HCT116 (cell line): Measurements from ENCODE around the gene ASAP2. TPM values are rescaled to one million over a fixed set of nuclear protein-coding genes. Genes with fewer than 3 reads are reported as not detected.

Source experiments
- ATAC-seq: fragments of 200-7000 bp; cut with Tn5 transposase; 2 replicates; pipeline ENCODE4 v1.9.1; 2020; ENCODE audit warnings: mild to moderate bottlenecking, moderate library complexity
- BruUV-seq: library from RNA; stranded (reverse); fragments of 400-500 nt; replicated peaks from 2 replicates; lab custom pipeline; 2021; lab: Mats Ljungman, UMichigan
- CTCF ChIA-PET: fragments of 300-600 bp; sonication (Branson Sonifier 250); formaldehyde crosslinking; loops from one replicate; lab custom pipeline; 2021; ENCODE audit warnings: antibody characterized with exemption; lab: Charles Lee
- POLR2A ChIA-PET: fragments of 300-600, 350-600 bp; sonication (Branson Sonifier 250); formaldehyde crosslinking; loops from one replicate; lab custom pipeline; 2021; ENCODE audit warnings: antibody characterized with exemption; lab: Charles Lee
- RAD21 ChIA-PET, 2 experiments: fragments of 300-600 bp; sonication (Branson Sonifier 250); formaldehyde crosslinking; loops; one replicate each; lab custom pipeline; 2023; ENCODE audit warnings: low total read pairs in 2 of 2; ENCODE audit not compliant: uncharacterized antibody in 2 of 2, unreplicated experiment in 2 of 2, low non-redundant PET in 1 of 2; lab: Charles Lee
- DNase-seq: peaks from one replicate; pipeline ENCODE4 v3.0.0-alpha.2; 2010; ENCODE audit warnings: low read depth, low spot score
- H2AFZ ChIP-seq: fragments of 200-600 bp; shearing (Covaris generic), sonication (generic); 2 replicates; pipeline ENCODE4 v1.6.1; 2017; ENCODE audit warnings: low read depth, mixed run types, mixed read lengths, antibody characterized with exemption, low read length; ENCODE audit not compliant: poor library complexity, severe bottlenecking
- H3K27ac ChIP-seq: 2 replicates; pipeline ENCODE4 v1.5.1; 2012; ENCODE audit warnings: low read depth, low read length
- H3K27me3 ChIP-seq: fragments of 200-600 bp; sonication (generic); 2 replicates; pipeline ENCODE4 v1.6.1; 2016; ENCODE audit warnings: mixed run types, low read length, mixed read lengths; ENCODE audit not compliant: insufficient read depth
- H3K36me3 ChIP-seq, 2 experiments: fragments of 200-500 bp in 1 of 2; fragments of 200-600 bp in 1 of 2; sonication (Bioruptor generic) in 1 of 2; sonication (generic) in 1 of 2; 2 replicates each; pipeline versions ENCODE4 v1.5.1 to v1.6.1; 2014 to 2016; ENCODE audit warnings: low read length in 2 of 2, inconsistent platforms in 1 of 2, mixed read lengths in 1 of 2, mixed run types in 1 of 2; ENCODE audit not compliant: insufficient read depth in 2 of 2, control insufficient read depth in 1 of 2
- H3K4me1 ChIP-seq, 2 experiments: fragments of 200-600 bp in 1 of 2; sonication (generic) in 1 of 2; 2 replicates each; pipeline versions ENCODE4 v1.5.1 to v1.6.1; 2012 to 2017; ENCODE audit warnings: low read length in 2 of 2, inconsistent platforms in 1 of 2, mild to moderate bottlenecking in 1 of 2, mixed read lengths in 1 of 2, mixed run types in 1 of 2, moderate library complexity in 1 of 2; ENCODE audit not compliant: insufficient read depth in 2 of 2, control insufficient read depth in 1 of 2
- H3K4me2 ChIP-seq: fragments of 200-600 bp; sonication (generic); 2 replicates; pipeline ENCODE4 v1.6.1; 2017; ENCODE audit warnings: mixed run types, low read length, mixed read lengths
- H3K4me3 ChIP-seq, 2 experiments: fragments of 200-600 bp in 1 of 2; sonication (generic) in 1 of 2; replicated peaks in 1 of 2; 2 replicates each; pipeline ENCODE4 v1.5.1; 2011 to 2016; ENCODE audit warnings: low read length in 2 of 2, control low read depth in 1 of 2, low read depth in 1 of 2, mild to moderate bottlenecking in 1 of 2, mixed read lengths in 1 of 2, mixed run types in 1 of 2
- H3K79me2 ChIP-seq: fragments of 200-600 bp; sonication (generic); 2 replicates; pipeline ENCODE4 v1.6.1; 2017; ENCODE audit warnings: mild to moderate bottlenecking, mixed run types, low read length, moderate library complexity, mixed read lengths; ENCODE audit not compliant: insufficient read depth
- H3K9ac ChIP-seq: fragments of 200-600 bp; sonication (generic); 2 replicates; pipeline ENCODE4 v1.6.1; 2016; ENCODE audit warnings: low read length, mixed read lengths
- H3K9me2 ChIP-seq: fragments of 200-600 bp; sonication (generic), shearing (Covaris generic); 2 replicates; pipeline ENCODE4 v1.6.1; 2017; ENCODE audit warnings: mixed run types, mild to moderate bottlenecking, moderate library complexity; ENCODE audit not compliant: insufficient read depth
- H3K9me3 ChIP-seq, 2 experiments: fragments of 200-500 bp in 1 of 2; fragments of 200-600 bp in 1 of 2; sonication (Bioruptor generic) in 1 of 2; sonication (generic) in 1 of 2; 2 replicates each; pipeline ENCODE4 v1.6.1; 2014 to 2017; ENCODE audit warnings: low read length in 2 of 2, mixed read lengths in 2 of 2, inconsistent platforms in 1 of 2, low read depth in 1 of 2, mild to moderate bottlenecking in 1 of 2, mixed run types in 1 of 2, moderate library complexity in 1 of 2; ENCODE audit not compliant: control insufficient read depth in 1 of 2, insufficient read depth in 1 of 2
- H4K20me1 ChIP-seq: fragments of 200-600 bp; sonication (generic), shearing (Covaris generic); 2 replicates; pipeline ENCODE4 v1.6.1; 2017; ENCODE audit warnings: mixed run types, mild to moderate bottlenecking, moderate library complexity; ENCODE audit not compliant: insufficient read depth
- JUND ChIP-seq: IDR thresholded peaks from 2 replicates; pipeline ENCODE4 v1.6.1; 2012
- RAD21 ChIP-seq: IDR thresholded peaks from 2 replicates; pipeline ENCODE4 v1.6.1; 2012; ENCODE audit warnings: low read depth, mild to moderate bottlenecking
- ZNF274 ChIP-seq: fragments of 200-500 bp; sonication (Bioruptor generic); IDR thresholded peaks from 2 replicates; pipeline ENCODE4 v1.6.1; 2014; ENCODE audit warnings: mild to moderate bottlenecking, low read depth, low read length, inconsistent platforms
- intact Hi-C: fragments of 100-400 bp; cut with micrococcal nuclease; formaldehyde crosslinking; loops from 2 replicates; pipeline ENCODE4 v1.10.0; 2022
- total RNA-seq: library from RNA; stranded (reverse); gene quantifications from one replicate; pipeline ENCODE4 v1.2.1, GENCODE V29; 2021; ENCODE audit not compliant: unreplicated experiment
- TF ChIP-seq, protein P1 (sequence below): IDR thresholded peaks from 2 replicates; pipeline ENCODE4 v1.6.1; 2011; ENCODE audit warnings: mild to moderate bottlenecking, low read length, moderate library complexity; ENCODE audit not compliant: insufficient replicate concordance; ENCODE audit errors: extremely low read depth

Gene ASAP2
- total RNA-seq, 1 experiment from 2014 or later: 16.5 TPM

DNA sequence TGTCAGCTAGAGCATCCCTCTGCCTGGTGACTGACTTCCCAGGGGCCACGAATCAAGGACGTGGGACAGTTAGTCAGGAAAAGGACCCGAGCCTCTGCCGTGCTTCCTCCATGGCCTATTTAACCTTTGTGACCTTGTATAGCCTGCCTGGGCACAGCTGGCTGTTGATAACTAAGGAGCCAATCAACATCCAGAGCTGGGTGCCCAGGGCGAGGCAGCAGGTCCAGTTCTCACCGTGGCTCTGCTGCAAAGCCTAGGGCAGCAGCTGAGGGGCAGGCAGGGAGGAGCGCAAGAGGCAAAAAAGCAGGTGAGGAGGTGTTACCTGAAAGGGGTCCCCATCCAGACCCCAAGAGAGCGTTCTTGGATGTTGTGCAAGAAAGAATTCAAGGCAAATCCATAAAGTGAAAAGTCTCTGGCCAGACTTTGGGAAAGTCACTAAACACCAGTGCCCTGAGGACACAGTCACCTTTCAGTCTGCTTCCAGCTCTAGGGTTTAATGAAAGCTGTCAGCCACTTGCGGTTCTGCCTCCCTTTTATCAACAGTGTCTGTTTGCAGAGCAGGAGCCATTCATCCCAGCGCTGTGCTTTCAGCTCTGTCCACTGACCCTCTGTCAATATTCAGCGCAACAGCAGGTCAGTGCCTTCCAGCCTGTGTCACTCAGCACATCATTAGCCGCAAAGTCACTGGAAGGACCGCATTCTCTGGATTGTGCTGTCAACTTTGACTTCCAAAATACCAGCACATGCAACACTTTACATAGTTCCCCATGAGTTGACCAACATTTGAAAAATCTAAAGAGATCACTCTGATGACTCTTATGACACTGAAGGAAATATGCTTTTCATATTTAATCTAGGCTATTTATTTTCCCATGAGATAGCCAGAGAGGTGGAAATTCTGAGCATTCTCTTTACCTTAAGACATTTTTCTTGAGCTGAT lies 38.6 kb upstream of the ASAP2 start (continued):
- TF ChIP-seq, protein P1, sequence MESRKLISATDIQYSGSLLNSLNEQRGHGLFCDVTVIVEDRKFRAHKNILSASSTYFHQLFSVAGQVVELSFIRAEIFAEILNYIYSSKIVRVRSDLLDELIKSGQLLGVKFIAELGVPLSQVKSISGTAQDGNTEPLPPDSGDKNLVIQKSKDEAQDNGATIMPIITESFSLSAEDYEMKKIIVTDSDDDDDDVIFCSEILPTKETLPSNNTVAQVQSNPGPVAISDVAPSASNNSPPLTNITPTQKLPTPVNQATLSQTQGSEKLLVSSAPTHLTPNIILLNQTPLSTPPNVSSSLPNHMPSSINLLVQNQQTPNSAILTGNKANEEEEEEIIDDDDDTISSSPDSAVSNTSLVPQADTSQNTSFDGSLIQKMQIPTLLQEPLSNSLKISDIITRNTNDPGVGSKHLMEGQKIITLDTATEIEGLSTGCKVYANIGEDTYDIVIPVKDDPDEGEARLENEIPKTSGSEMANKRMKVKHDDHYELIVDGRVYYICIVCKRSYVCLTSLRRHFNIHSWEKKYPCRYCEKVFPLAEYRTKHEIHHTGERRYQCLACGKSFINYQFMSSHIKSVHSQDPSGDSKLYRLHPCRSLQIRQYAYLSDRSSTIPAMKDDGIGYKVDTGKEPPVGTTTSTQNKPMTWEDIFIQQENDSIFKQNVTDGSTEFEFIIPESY: no peak
- TF ChIP-seq JUND: no peak
- TF ChIP-seq, all 23 proteins: peak for 0

DNA sequence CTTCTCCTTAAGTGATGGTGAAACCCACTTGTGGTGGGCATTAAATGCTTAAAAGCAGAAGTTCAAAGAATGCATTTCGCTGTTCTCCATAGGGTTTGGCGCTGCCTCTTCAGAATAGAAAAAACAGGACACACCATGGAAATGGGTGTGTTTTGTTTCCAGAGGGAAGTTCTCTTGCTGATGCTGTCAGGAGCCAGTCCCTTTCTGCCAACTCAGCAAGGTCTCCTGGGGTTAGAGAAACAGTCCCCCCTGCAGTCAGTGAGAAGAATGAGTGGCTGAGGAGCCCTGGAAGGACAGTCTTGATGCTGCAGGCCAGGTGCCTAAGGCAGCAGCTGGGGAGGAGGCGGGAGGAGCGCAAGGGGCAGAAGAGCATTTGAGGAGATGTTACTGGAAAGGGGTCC lies 37.8 kb upstream of the ASAP2 start:
- Histone ChIP-seq H3K79me2 (no peaks in the 10 kb centered on the region), H4K20me1 (no peaks in the 10 kb centered on the region), H3K27ac (no peak overlapping the region), H3K4me2 (no peak overlapping the region), H3K4me3 (no peak overlapping the region), H3K9me3 (no peaks in the 10 kb centered on the region), H3K36me3 (no peaks in the 10 kb centered on the region), H3K9ac (no peak overlapping the region), H2AFZ (no peak overlapping the region), H3K27me3 (no peaks in the 10 kb centered on the region), H3K9me2 (no peaks in the 10 kb centered on the region), H3K4me1 (peaks cover 15 to 33% of the 10 kb centered on the region in 2 experiments)
- no peak for ATAC-seq
- BruUV-seq: no TSS peak
- RAD21 ChIA-PET: no interaction called here
- CTCF ChIA-PET: no interaction called here
- POLR2A ChIA-PET: no interaction called here
- DNase-seq: no peak
- intact Hi-C loops: no loop called here
- TF ChIP-seq ZNF274: no peak
- TF ChIP-seq RAD21: 0 out of 2 replicates have a peak, but pooled peaks have one; percentile 3
